IMR-90 (cell line): ENCODE results near the gene HOXC10. TPM values are rescaled to one million over a fixed set of nuclear protein-coding genes. Genes with fewer than 3 reads are reported as not detected.

ENCODE experiments used
- ATAC-seq: fragments of 200-7000 bp; cut with Tn5 transposase; 2 replicates; pipeline ENCODE4 v1.9.1; 2020; ENCODE audit warnings: low read depth, mild to moderate bottlenecking, moderate library complexity
- BruUV-seq: library from RNA; stranded (reverse); fragments of 400-500 nt; replicated peaks from 2 replicates; lab custom pipeline; 2021; lab: Mats Ljungman, UMichigan
- CTCF ChIA-PET: fragments of 300-600 bp; formaldehyde crosslinking; extraction: SDS; loops from one replicate; lab custom pipeline; 2021; ENCODE audit warnings: antibody characterized with exemption; lab: Yijun Ruan, JAX
- POLR2A ChIA-PET: fragments of 300-600 bp; sonication (Branson Sonifier 250); formaldehyde crosslinking; loops from one replicate; lab custom pipeline; 2022; ENCODE audit warnings: antibody characterized with exemption; ENCODE audit not compliant: unreplicated experiment; lab: Charles Lee
- DNase-seq: peaks from one replicate; pipeline ENCODE4 v3.0.0; 2013
- H2AFZ ChIP-seq: replicated peaks from 2 replicates; pipeline ENCODE3; 2013; ENCODE audit warnings: low read length, mild to moderate bottlenecking; ENCODE audit not compliant: poor library complexity
- H2AK5ac ChIP-seq: 2 replicates; pipeline ENCODE4 v1.6.1; 2013; ENCODE audit warnings: low read depth, low read length, inconsistent platforms
- H2AK9ac ChIP-seq: replicated peaks from 2 replicates; pipeline ENCODE3; 2013; ENCODE audit warnings: mild to moderate bottlenecking, low read depth, low read length, moderate library complexity; ENCODE audit not compliant: poor library complexity
- H2BK120ac ChIP-seq: 2 replicates; pipeline ENCODE4 v1.6.1; 2013; ENCODE audit warnings: low read depth, low read length, inconsistent platforms
- H2BK15ac ChIP-seq: 3 replicates; pipeline ENCODE4 v1.6.1; 2013; ENCODE audit warnings: low read depth, low read length, inconsistent platforms
- H2BK20ac ChIP-seq: 2 replicates; pipeline ENCODE4 v1.6.1; 2013; ENCODE audit warnings: low read depth, mild to moderate bottlenecking, inconsistent platforms, low read length, moderate library complexity
- H2BK5ac ChIP-seq: 2 replicates; pipeline ENCODE4 v1.6.1; 2013; ENCODE audit warnings: mild to moderate bottlenecking, low read depth, low read length, inconsistent platforms; ENCODE audit not compliant: poor library complexity, severe bottlenecking
- H3K14ac ChIP-seq: replicated peaks from 2 replicates; pipeline ENCODE4 v1.6.1; 2013; ENCODE audit warnings: low read depth, low read length, inconsistent platforms
- H3K18ac ChIP-seq: 2 replicates; pipeline ENCODE4 v1.6.1; 2013; ENCODE audit warnings: low read depth, low read length, control low read depth
- H3K23ac ChIP-seq: 2 replicates; pipeline ENCODE4 v1.6.1; 2013; ENCODE audit warnings: low read depth, low read length, inconsistent platforms
- H3K27ac ChIP-seq: 2 replicates; pipeline ENCODE4 v1.5.1; 2013; ENCODE audit warnings: mild to moderate bottlenecking, control low read depth, low read length; ENCODE audit not compliant: insufficient read depth
- H3K27me3 ChIP-seq: 2 replicates; pipeline ENCODE4 v1.6.1; 2013; ENCODE audit warnings: low read length; ENCODE audit not compliant: control insufficient read depth, insufficient read depth
- H3K36me3 ChIP-seq: 2 replicates; pipeline ENCODE4 v1.6.1; 2013; ENCODE audit warnings: low read length, mixed read lengths; ENCODE audit not compliant: control insufficient read depth, insufficient read depth
- H3K4ac ChIP-seq: 2 replicates; pipeline ENCODE4 v1.6.1; 2013; ENCODE audit warnings: low read depth, low read length, inconsistent platforms
- H3K4me1 ChIP-seq: 2 replicates; pipeline ENCODE4 v1.6.1; 2013; ENCODE audit warnings: low read length, mixed read lengths; ENCODE audit not compliant: control insufficient read depth, insufficient read depth
- H3K4me2 ChIP-seq: 2 replicates; pipeline ENCODE4 v1.6.1; 2013; ENCODE audit warnings: low read depth, mild to moderate bottlenecking, control low read depth, low read length, moderate library complexity
- H3K4me3 ChIP-seq: 2 replicates; pipeline ENCODE4 v1.5.1; 2013; ENCODE audit warnings: low read depth, mild to moderate bottlenecking, control low read depth, low read length, moderate library complexity; ENCODE audit not compliant: insufficient read depth
- H3K56ac ChIP-seq: 2 replicates; pipeline ENCODE4 v1.6.1; 2013; ENCODE audit warnings: low read length, inconsistent platforms; ENCODE audit not compliant: insufficient read depth; ENCODE audit errors: extremely low read depth
- H3K79me1 ChIP-seq, 2 experiments: 2 replicates each; pipeline ENCODE4 v1.6.1; 2013; ENCODE audit warnings: low read length in 2 of 2, inconsistent platforms in 1 of 2, low read depth in 1 of 2
- H3K9ac ChIP-seq: 2 replicates; pipeline ENCODE4 v1.6.1; 2013; ENCODE audit warnings: low read depth, low read length, control low read depth
- H3K9me1 ChIP-seq: 2 replicates; pipeline ENCODE4 v1.6.1; 2013; ENCODE audit warnings: low read length, inconsistent platforms; ENCODE audit not compliant: insufficient read depth
- H3K9me3 ChIP-seq: 2 replicates; pipeline ENCODE4 v1.6.1; 2013; ENCODE audit warnings: low read length; ENCODE audit not compliant: control insufficient read depth, insufficient read depth
- H4K20me1 ChIP-seq: 2 replicates; pipeline ENCODE4 v1.6.1; 2013; ENCODE audit warnings: low read length, inconsistent platforms; ENCODE audit not compliant: insufficient read depth
- H4K5ac ChIP-seq: 2 replicates; pipeline ENCODE4 v1.6.1; 2013; ENCODE audit warnings: mild to moderate bottlenecking, low read depth, low read length, control low read depth
- H4K8ac ChIP-seq, 2 experiments: 2 replicates each; pipeline ENCODE4 v1.6.1; 2013; ENCODE audit warnings: low read depth in 2 of 2, low read length in 2 of 2, control low read depth in 1 of 2, inconsistent platforms in 1 of 2
- H4K91ac ChIP-seq: 2 replicates; pipeline ENCODE4 v1.6.1; 2013; ENCODE audit warnings: low read depth, low read length, inconsistent platforms; ENCODE audit not compliant: insufficient read depth
- CTCF ChIP-seq: conservative IDR thresholded peaks from 2 replicates; pipeline ENCODE4 v1.5.1; 2012; ENCODE audit warnings: mild to moderate bottlenecking, low read depth, low read length, improper control_type of control experiment
- POLR2A ChIP-seq: IDR thresholded peaks from 2 replicates; pipeline ENCODE4 v1.6.1; 2012; ENCODE audit warnings: mild to moderate bottlenecking, low read depth, low read length
- RFX5 ChIP-seq: IDR thresholded peaks from 2 replicates; pipeline ENCODE4 v1.8.0; 2012; ENCODE audit warnings: low read depth, mild to moderate bottlenecking, low read length, moderate library complexity
- WGBS, 2 experiments: methylation state at CpG; one replicate each; pipeline versions ENCODE4 v1.1.5 to v1.1.7; 2013; ENCODE audit warnings: missing lambda C conversion rate in 2 of 2; ENCODE audit not compliant: insufficient read length in 1 of 2; ENCODE audit errors: extremely low coverage in 2 of 2; 5-methylcytosine and 5-hydroxymethylcytosine counted together
- dilution Hi-C: fragments of 300-500 bp; cut with HindIII; formaldehyde crosslinking; loops from one replicate; pipeline ENCODE4 v1.14.3; 2018; ENCODE audit warnings: low sequenced_read_pairs; ENCODE audit not compliant: unreplicated experiment
- in situ Hi-C: fragments of 300-500 bp; cut with MboI; formaldehyde crosslinking; loops from 3 replicates; pipeline ENCODE4 v1.14.3; 2019; ENCODE audit warnings: low sequenced_read_pairs, inconsistent platforms, mixed read lengths
- intact Hi-C: fragments of 100-400 bp; cut with micrococcal nuclease; formaldehyde crosslinking; loops from 2 replicates; pipeline ENCODE4 v1.10.0; 2022
- polyA plus RNA-seq, 3 experiments: library from polyadenylated mRNA; depleted of rRNA; stranded (reverse); fragments of >200 nt; gene quantifications; 2 replicates each; pipeline ENCODE4 v1.2.3, GENCODE V29; 2012; ENCODE audit warnings: low replicate concordance in 1 of 3
- total RNA-seq: library from RNA; depleted of rRNA; stranded (reverse); fragments of >200 nt; gene quantifications from 2 replicates; pipeline ENCODE4 v1.2.3, GENCODE V29; 2012

Gene HOXC10
- total and polyA plus RNA-seq, 2 of the 4 experiments (the other 2 are of a cell fraction): 0.15 TPM; not detected in 1

DNA sequence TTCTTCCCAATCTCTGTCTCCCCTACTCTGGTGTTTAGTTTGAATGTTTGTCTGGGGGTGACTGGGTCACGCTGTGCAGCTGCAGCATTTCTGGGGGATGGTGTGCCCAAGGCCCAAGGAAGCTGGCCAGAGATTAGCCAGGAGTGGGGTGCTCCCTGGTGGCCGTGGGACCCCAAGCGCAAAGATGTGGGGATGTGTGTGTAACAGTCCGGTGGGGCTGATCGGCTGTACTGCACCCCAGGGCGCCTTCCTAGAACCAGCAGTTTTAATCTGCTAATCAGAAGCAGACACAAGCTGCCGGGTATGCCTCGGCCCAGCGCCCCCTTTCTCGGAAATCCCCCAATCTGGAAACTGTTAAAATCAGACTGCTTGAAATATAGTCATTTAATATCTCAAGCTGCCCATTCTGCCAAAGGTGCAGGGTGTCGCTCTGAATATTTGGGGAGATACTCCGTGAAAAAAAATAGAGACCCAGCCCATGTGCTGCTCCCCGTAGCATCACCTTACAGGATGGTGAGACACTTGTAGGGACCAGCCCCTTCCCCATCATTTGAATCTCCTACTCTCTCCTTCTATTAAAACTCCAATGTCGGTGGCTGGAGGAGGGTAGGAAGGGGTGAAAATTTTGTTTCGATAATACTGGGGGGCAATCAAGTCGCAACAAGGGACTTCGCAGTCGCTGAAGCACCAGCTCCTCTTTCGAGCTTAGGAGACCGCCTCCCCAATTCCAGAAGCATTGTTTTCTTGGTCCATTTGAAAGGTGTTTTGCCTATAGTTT is 19.3 kb downstream of the HOXC10 start:
- no peak overlapping the region for H2BK20ac ChIP-seq
- no peaks in the 10 kb centered on the region for H3K36me3 ChIP-seq
- ChIA-PET POLR2A (no interaction called here), CTCF (interaction anchor here (0.6 to 0.9 kb wide), 2 partner anchors 14 to 317 kb away, joined by 3 to 4 read pairs; no protein-coding TSS in a partner anchor)
- ATAC-seq (no peak), DNase-seq (no peak)
- no peak overlapping the region for H2BK5ac ChIP-seq
- no peak overlapping the region for H3K9ac ChIP-seq
- TF ChIP-seq CTCF (no peak), RFX5 (no peak), POLR2A (no peak)
- no peak overlapping the region for H2BK120ac ChIP-seq
- intact Hi-C loops (loop anchor here (10.0 kb wide), 1 partner anchor 299 kb away; no protein-coding TSS in a partner anchor), in situ Hi-C loops (no loop called here), dilution Hi-C loops (no loop called here)
- H3K79me1 ChIP-seq: no peaks in the 10 kb centered on the region
- no peak overlapping the region for H3K23ac ChIP-seq
- no peaks in the 10 kb centered on the region for H3K4me1 ChIP-seq
- no TSS peak for BruUV-seq
- H3K18ac ChIP-seq: no peak overlapping the region
- H4K8ac ChIP-seq: no peak overlapping the region
- H3K9me1 ChIP-seq: no peaks in the 10 kb centered on the region
- no peak overlapping the region for H2AK5ac ChIP-seq
- peaks cover 2% of the 10 kb centered on the region; the same call in 1 of the 2 replicates for H3K9me3 ChIP-seq
- H4K5ac ChIP-seq: no peak overlapping the region
- H3K4me2 ChIP-seq: no peak overlapping the region
- no peak overlapping the region for H2AFZ ChIP-seq
- H4K91ac ChIP-seq: no peak overlapping the region
- no peak overlapping the region for H2BK15ac ChIP-seq
- peaks cover 90% of the 10 kb centered on the region for H3K27me3 ChIP-seq
- no peak overlapping the region for H3K56ac ChIP-seq
- WGBS, 2 experiments: no CpG with 5 or more reads among the region's 20 CpGs
- H3K27ac ChIP-seq: no peak overlapping the region
- no peaks in the 10 kb centered on the region for H4K20me1 ChIP-seq
- no peak overlapping the region for H3K14ac ChIP-seq
- H3K4ac ChIP-seq: no peak overlapping the region
- H3K4me3 ChIP-seq: no peak overlapping the region
- no peak overlapping the region for H2AK9ac ChIP-seq
